Smooth muscle cell (in vitro differentiated cells): ENCODE measurements around the gene C15orf39. TPM values are rescaled to one million over a fixed set of nuclear protein-coding genes. Genes with fewer than 3 reads are reported as not detected.

Experiments used
- DNase-seq: peaks from one replicate; lab custom pipeline; 2025; ENCODE audit not compliant: unreplicated experiment; lab: John Stamatoyannopoulos, UW
- H2AFZ ChIP-seq: fragments of 200-600 bp; sonication (generic); 2 replicates; pipeline ENCODE4 v1.6.0; 2016; ENCODE audit warnings: antibody characterized with exemption, low read depth, mild to moderate bottlenecking
- H3F3A ChIP-seq: fragments of 200-600 bp; sonication (generic); 2 replicates; pipeline ENCODE4 v1.6.0; 2017; ENCODE audit warnings: antibody characterized with exemption, low read depth
- H3K27ac ChIP-seq: fragments of 200-600 bp; sonication (generic); 2 replicates; pipeline ENCODE4 v1.5.1; 2016; ENCODE audit warnings: low read depth, mild to moderate bottlenecking
- H3K27me3 ChIP-seq: fragments of 200-600 bp; sonication (generic); 2 replicates; pipeline ENCODE4 v1.6.1; 2016; ENCODE audit warnings: low read depth, mild to moderate bottlenecking
- H3K36me3 ChIP-seq: fragments of 200-600 bp; sonication (generic); 2 replicates; pipeline ENCODE4 v1.5.1; 2016; ENCODE audit warnings: low read depth
- H3K4me1 ChIP-seq: fragments of 200-600 bp; sonication (generic); 2 replicates; pipeline ENCODE4 v1.5.1; 2016; ENCODE audit warnings: low read depth
- H3K4me2 ChIP-seq: fragments of 200-600 bp; sonication (generic); 2 replicates; pipeline ENCODE4 v1.6.0; 2016; ENCODE audit warnings: mild to moderate bottlenecking
- H3K4me3 ChIP-seq: fragments of 200-600 bp; sonication (generic); 2 replicates; pipeline ENCODE4 v1.5.1; 2016; ENCODE audit warnings: mild to moderate bottlenecking
- H3K79me2 ChIP-seq: fragments of 200-600 bp; sonication (generic); 2 replicates; pipeline ENCODE4 v1.6.0; 2016; ENCODE audit warnings: low read depth, mild to moderate bottlenecking
- H3K9ac ChIP-seq: fragments of 200-600 bp; sonication (generic); 2 replicates; pipeline ENCODE4 v1.6.0; 2016; ENCODE audit warnings: low read depth
- H3K9me3 ChIP-seq: fragments of 200-600 bp; sonication (generic); replicated peaks from 2 replicates; pipeline ENCODE4 v1.5.1; 2016; ENCODE audit warnings: low read depth
- H4K20me1 ChIP-seq: fragments of 200-600 bp; sonication (generic); 2 replicates; pipeline ENCODE4 v1.6.0; 2016; ENCODE audit warnings: low read depth
- WGBS: methylation state at CpG from one replicate; pipeline ENCODE4 v1.1.7; 2016; ENCODE audit warnings: low lambda C conversion rate; 5-methylcytosine and 5-hydroxymethylcytosine counted together
- polyA plus RNA-seq: library from polyadenylated mRNA; unstranded; fragments of >200 nt; fragmentation: Nextera tagmentation; extraction: Ambion mirVana; gene quantifications from 2 replicates; pipeline ENCODE4 v1.2.1, GENCODE V29; 2016
- total RNA-seq: library from RNA; depleted of rRNA; stranded (reverse); fragments of >200 nt; gene quantifications from 2 replicates; pipeline ENCODE4 v1.2.3, GENCODE V29; 2014
- TF ChIP-seq, protein P1 (sequence below): fragments of 200-600 bp; sonication (generic); IDR thresholded peaks from 2 replicates; pipeline ENCODE4 v1.5.1; 2017; ENCODE audit warnings: borderline replicate concordance, mild to moderate bottlenecking, antibody characterized with exemption; ENCODE audit not compliant: insufficient read depth, poor library complexity, severe bottlenecking

C15orf39 gene
- total and polyA plus RNA-seq, 2 experiments from 2014 or later: 8.4 to 9.3 TPM

DNA sequence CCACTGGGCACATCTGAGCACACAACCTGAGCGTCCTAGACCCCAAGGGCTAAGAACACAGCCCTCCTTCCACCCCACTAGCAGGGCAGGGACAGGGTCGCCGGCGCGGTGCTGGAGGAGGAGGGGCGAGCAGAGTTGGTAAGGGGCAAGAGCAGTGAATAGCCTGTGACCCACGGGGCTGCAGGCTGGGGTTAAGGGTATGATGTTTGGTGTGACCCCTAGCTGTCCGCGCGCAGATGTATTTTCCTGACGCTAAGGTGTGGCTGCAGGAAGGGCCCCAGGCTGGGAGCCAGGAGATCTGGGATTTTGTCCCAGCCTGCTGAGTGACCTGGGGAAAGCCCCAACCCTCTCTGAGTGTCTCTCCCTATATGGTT lies 1.3 kb upstream of the C15orf39 start:
- peak overlapping the region; percentile 99 for H3K4me2 ChIP-seq
- H4K20me1 ChIP-seq: peaks cover 29% of the 10 kb centered on the region
- peaks cover 26% of the 10 kb centered on the region for H3K4me1 ChIP-seq
- no peak overlapping the region for H3K4me3 ChIP-seq
- H3K9me3 ChIP-seq: no peaks in the 10 kb centered on the region
- TF ChIP-seq, protein P1, sequence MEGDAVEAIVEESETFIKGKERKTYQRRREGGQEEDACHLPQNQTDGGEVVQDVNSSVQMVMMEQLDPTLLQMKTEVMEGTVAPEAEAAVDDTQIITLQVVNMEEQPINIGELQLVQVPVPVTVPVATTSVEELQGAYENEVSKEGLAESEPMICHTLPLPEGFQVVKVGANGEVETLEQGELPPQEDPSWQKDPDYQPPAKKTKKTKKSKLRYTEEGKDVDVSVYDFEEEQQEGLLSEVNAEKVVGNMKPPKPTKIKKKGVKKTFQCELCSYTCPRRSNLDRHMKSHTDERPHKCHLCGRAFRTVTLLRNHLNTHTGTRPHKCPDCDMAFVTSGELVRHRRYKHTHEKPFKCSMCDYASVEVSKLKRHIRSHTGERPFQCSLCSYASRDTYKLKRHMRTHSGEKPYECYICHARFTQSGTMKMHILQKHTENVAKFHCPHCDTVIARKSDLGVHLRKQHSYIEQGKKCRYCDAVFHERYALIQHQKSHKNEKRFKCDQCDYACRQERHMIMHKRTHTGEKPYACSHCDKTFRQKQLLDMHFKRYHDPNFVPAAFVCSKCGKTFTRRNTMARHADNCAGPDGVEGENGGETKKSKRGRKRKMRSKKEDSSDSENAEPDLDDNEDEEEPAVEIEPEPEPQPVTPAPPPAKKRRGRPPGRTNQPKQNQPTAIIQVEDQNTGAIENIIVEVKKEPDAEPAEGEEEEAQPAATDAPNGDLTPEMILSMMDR: no peak
- H3K36me3 ChIP-seq: no peaks in the 10 kb centered on the region
- 56% methylated on average over 11 of the region's 11 CpGs for WGBS
- peaks cover 37% of the 10 kb centered on the region for H3K79me2 ChIP-seq
- H3K27ac ChIP-seq: no peak overlapping the region
- no peak overlapping the region for H3K9ac ChIP-seq
- H3K27me3 ChIP-seq: no peaks in the 10 kb centered on the region
- no peak overlapping the region for H2AFZ ChIP-seq
- H3F3A ChIP-seq: no peaks in the 10 kb centered on the region
- DNase-seq: no peak

DNA sequence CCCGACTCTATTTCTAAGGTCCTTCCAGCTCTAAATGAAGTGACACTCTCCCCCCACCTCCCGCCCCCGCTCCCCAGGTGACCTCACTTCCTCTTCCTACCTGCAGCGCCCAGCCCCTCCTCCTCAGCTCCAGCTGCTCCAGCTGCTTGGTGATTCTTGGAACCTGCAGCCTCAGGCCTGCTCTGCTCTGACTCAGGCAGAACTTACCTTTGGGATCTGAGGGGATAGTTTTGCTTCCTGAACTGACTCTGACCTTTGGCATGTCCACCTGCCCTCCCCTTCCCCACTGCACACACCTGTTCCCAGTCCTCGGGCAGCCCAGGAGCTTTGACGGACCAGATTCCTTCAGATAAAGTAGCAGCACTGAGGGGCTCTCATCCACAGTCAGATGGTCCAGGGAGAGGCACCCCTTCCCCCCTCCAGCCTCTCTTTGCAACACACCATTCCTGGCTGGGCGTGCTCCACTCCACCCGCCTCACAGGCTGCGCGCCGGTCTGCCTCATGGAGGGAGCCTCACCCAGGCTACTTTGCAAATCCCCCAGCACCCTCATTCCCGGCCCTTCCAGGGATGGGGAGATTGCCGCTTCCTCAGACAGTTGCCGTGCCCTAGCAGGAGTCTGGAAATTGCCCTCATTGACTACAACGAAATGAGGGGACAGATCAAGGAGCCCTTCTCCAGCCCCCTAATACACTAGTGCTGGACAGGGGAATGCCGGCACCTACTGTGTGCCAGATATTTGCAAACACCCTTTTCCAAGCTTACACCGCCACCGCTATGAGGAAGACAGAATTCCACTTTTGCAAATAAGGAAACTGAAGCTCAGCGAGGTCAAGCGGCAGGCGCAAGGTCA lies 692 bp upstream of the C15orf39 start:
- Histone ChIP-seq H4K20me1 (peaks cover 36% of the 10 kb centered on the region), H3K79me2 (peaks cover 43% of the 10 kb centered on the region), H3K27ac (no peak overlapping the region), H3F3A (no peaks in the 10 kb centered on the region), H3K4me3 (peak overlapping the region; percentile 100), H2AFZ (peak overlapping the region; percentile 20), H3K27me3 (no peaks in the 10 kb centered on the region), H3K4me1 (peaks cover 20% of the 10 kb centered on the region), H3K9ac (no peak overlapping the region), H3K9me3 (no peaks in the 10 kb centered on the region), H3K4me2 (peak overlapping the region; percentile 99), H3K36me3 (no peaks in the 10 kb centered on the region)
- TF ChIP-seq, protein P1: no peak
- 12% methylated on average over 21 of the region's 21 CpGs for WGBS
- peak; percentile 54 for DNase-seq

DNA sequence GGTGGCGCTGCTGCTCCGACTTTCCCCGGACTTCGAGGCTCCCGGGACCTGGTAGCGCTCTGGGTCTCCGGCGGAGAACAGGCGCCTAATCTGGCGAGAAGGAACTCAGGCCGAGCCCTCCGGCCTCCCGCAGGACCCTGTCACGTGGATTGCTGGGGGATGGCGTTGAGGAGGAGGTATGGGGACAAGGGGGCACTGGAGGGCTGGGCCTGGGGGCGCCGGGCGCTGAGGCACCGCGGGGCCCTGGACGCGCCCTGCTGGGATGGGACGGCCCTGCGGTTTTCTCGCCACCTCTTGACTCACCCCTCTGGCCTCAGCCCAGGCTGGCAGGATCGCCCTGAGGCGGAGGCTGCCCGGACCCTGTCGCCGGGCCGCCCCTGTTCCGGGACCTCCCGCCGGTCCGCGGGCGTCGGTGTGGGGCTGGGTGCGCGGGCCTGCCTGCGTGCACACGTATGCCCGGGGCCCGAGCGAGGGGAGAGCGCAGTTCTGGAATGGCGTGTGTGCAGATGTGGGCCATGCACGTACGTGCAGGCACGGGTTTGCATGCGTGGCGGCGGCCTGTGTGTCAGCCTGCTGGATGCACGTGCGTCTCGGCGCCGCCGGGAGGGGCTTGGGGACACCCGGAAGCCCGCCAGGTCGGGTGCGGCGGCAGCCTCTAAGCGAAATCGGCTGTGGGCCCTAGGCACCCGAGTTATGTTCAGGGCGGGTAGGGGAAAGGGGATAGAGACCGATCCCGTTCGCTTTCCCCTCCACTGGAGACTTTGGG lies 752 bp downstream of the C15orf39 start:
- TF ChIP-seq, protein P1: no peak
- Histone ChIP-seq H3K27me3 (no peaks in the 10 kb centered on the region), H3K9me3 (no peaks in the 10 kb centered on the region), H3F3A (no peaks in the 10 kb centered on the region), H3K4me2 (peak overlapping the region; percentile 99), H2AFZ (peak overlapping the region; percentile 82), H3K4me1 (peaks cover 18% of the 10 kb centered on the region), H3K79me2 (peaks cover 56% of the 10 kb centered on the region), H4K20me1 (peaks cover 50% of the 10 kb centered on the region), H3K27ac (peak overlapping the region; percentile 90), H3K36me3 (no peaks in the 10 kb centered on the region), H3K4me3 (peak overlapping the region; percentile 100), H3K9ac (peak overlapping the region; percentile 98)
- DNase-seq: peak; percentile 65
- 2% methylated on average over 59 of the region's 71 CpGs for WGBS
